H1 (cell line): ENCODE results near the gene INPP5B. TPM values are rescaled to one million over a fixed set of nuclear protein-coding genes. Genes with fewer than 3 reads are reported as not detected.

Source experiments
- CTCF ChIA-PET: fragments of 300-600 bp; sonication (Branson Sonifier 250); formaldehyde crosslinking; loops from one replicate; lab custom pipeline; 2021; ENCODE audit not compliant: partially characterized antibody; lab: Charles Lee
- POLR2A ChIA-PET: fragments of 300-600 bp; sonication (Branson Sonifier 250); formaldehyde crosslinking; loops from one replicate; lab custom pipeline; 2021; ENCODE audit warnings: inconsistent platforms; ENCODE audit not compliant: partially characterized antibody; lab: Charles Lee
- DNase-seq, 2 experiments: peaks; one replicate each; pipeline versions ENCODE4 v3.0.0 to v3.0.0-alpha.2; 2010 to 2022; ENCODE audit warnings: low spot score in 2 of 2, low read depth in 1 of 2, mixed read lengths in 1 of 2
- FAIRE-seq: peaks from 2 replicates; lab custom pipeline; 2011; peaks lifted over from hg19 to GRCh38; lab: Jason Lieb, UNC
- H2AFZ ChIP-seq: 2 replicates; pipeline ENCODE4 v1.8.1; 2012; ENCODE audit warnings: low read length, inconsistent platforms
- H2AK5ac ChIP-seq: 2 replicates; pipeline ENCODE4 v1.6.1; 2013; ENCODE audit warnings: low read depth, low read length
- H2BK120ac ChIP-seq: replicated peaks from 2 replicates; pipeline ENCODE3; 2013; ENCODE audit warnings: low read depth, low read length, inconsistent platforms
- H2BK12ac ChIP-seq: 2 replicates; pipeline ENCODE4 v1.6.1; 2013; ENCODE audit warnings: low read depth, low read length
- H2BK15ac ChIP-seq: 2 replicates; pipeline ENCODE4 v1.6.1; 2013; ENCODE audit warnings: low read length
- H2BK20ac ChIP-seq: 2 replicates; pipeline ENCODE4 v1.6.1; 2013; ENCODE audit warnings: low read length
- H2BK5ac ChIP-seq: 2 replicates; pipeline ENCODE4 v1.6.1; 2013; ENCODE audit warnings: low read depth, low read length
- H3K14ac ChIP-seq: 2 replicates; pipeline ENCODE4 v1.6.1; 2013; ENCODE audit warnings: inconsistent platforms; ENCODE audit not compliant: insufficient read length
- H3K18ac ChIP-seq: 2 replicates; pipeline ENCODE4 v1.6.1; 2013; ENCODE audit warnings: low read length; ENCODE audit errors: extremely low read depth
- H3K23ac ChIP-seq: 2 replicates; pipeline ENCODE4 v1.6.1; 2013; ENCODE audit warnings: inconsistent platforms; ENCODE audit not compliant: insufficient read length
- H3K23me2 ChIP-seq: 2 replicates; pipeline ENCODE4 v1.6.1; 2013; ENCODE audit warnings: low read depth, low read length
- H3K27ac ChIP-seq: 2 replicates; pipeline ENCODE4 v1.6.1; 2011; ENCODE audit warnings: low read depth, low read length, inconsistent platforms
- H3K27me3 ChIP-seq, 4 experiments: replicated peaks in 1 of 4; 1 replicate in 1 of 4; 2 replicates in 3 of 4; pipeline versions ENCODE4 v1.6.1 to v1.8.1; 2011 to 2013; ENCODE audit warnings: low read length in 3 of 4, mild to moderate bottlenecking in 3 of 4, inconsistent platforms in 2 of 4, mixed read lengths in 2 of 4, moderate library complexity in 1 of 4; ENCODE audit not compliant: control insufficient read depth in 3 of 4, insufficient read depth in 3 of 4; ENCODE audit errors: extremely low read depth in 1 of 4
- H3K36me3 ChIP-seq, 4 experiments: 2 replicates each; pipeline versions ENCODE4 v1.6.1 to v1.8.1; 2011 to 2013; ENCODE audit warnings: mild to moderate bottlenecking in 4 of 4, low read length in 3 of 4, moderate library complexity in 2 of 4, control low read depth in 1 of 4, inconsistent platforms in 1 of 4; ENCODE audit not compliant: insufficient read depth in 4 of 4, control insufficient read depth in 2 of 4
- H3K4ac ChIP-seq: replicated peaks from 2 replicates; pipeline ENCODE3; 2013; ENCODE audit warnings: low read length, low read depth, mixed read lengths, inconsistent platforms; ENCODE audit not compliant: insufficient read length
- H3K4me1 ChIP-seq, 4 experiments: replicated peaks in 1 of 4; 1 replicate in 1 of 4; 2 replicates in 3 of 4; pipeline versions ENCODE4 v1.6.1 to v1.8.1; 2011 to 2013; ENCODE audit warnings: low read length in 3 of 4, inconsistent platforms in 2 of 4, mixed read lengths in 1 of 4; ENCODE audit not compliant: insufficient read depth in 4 of 4, control insufficient read depth in 3 of 4
- H3K4me2 ChIP-seq, 2 experiments: 2 replicates each; pipeline versions ENCODE4 v1.6.1 to v1.8.1; 2011 to 2013; ENCODE audit warnings: low read depth in 2 of 2, low read length in 2 of 2, control low read depth in 1 of 2, inconsistent platforms in 1 of 2, mild to moderate bottlenecking in 1 of 2; ENCODE audit not compliant: insufficient read depth in 1 of 2
- H3K4me3 ChIP-seq, 4 experiments: fragments of 200-600, 300-600 bp in 1 of 4; sonication (generic), shearing (Covaris generic), sonication (Bioruptor Twin) in 1 of 4; 2 replicates each; pipeline versions ENCODE4 v1.5.1 to v1.8.1; 2011 to 2016; ENCODE audit warnings: low read length in 4 of 4, low read depth in 3 of 4, control low read depth in 2 of 4, inconsistent platforms in 2 of 4, mild to moderate bottlenecking in 2 of 4, mixed read lengths in 1 of 4, moderate library complexity in 1 of 4; ENCODE audit not compliant: insufficient read depth in 2 of 4; ENCODE audit errors: extremely low read depth in 1 of 4
- H3K56ac ChIP-seq: replicated peaks from 2 replicates; pipeline ENCODE3; 2013; ENCODE audit warnings: low read depth, mild to moderate bottlenecking, mixed read lengths, low read length, inconsistent platforms; ENCODE audit not compliant: insufficient read length
- H3K79me1 ChIP-seq: 2 replicates; pipeline ENCODE4 v1.6.1; 2013; ENCODE audit warnings: low read depth, low read length, control low read depth
- H3K79me2 ChIP-seq, 2 experiments: 2 replicates each; pipeline versions ENCODE4 v1.6.1 to v1.8.1; 2012 to 2013; ENCODE audit warnings: low read length in 2 of 2, mild to moderate bottlenecking in 2 of 2, inconsistent platforms in 1 of 2; ENCODE audit not compliant: insufficient read depth in 2 of 2, control insufficient read depth in 1 of 2
- H3K9ac ChIP-seq, 4 experiments: replicated peaks in 1 of 4; 1 replicate in 1 of 4; 2 replicates in 3 of 4; pipeline versions ENCODE4 v1.6.1 to v1.8.1; 2011 to 2013; ENCODE audit warnings: low read depth in 3 of 4, low read length in 3 of 4, control low read depth in 2 of 4, mild to moderate bottlenecking in 2 of 4, moderate library complexity in 2 of 4, inconsistent platforms in 1 of 4; ENCODE audit errors: extremely low read depth in 1 of 4
- H3K9me3 ChIP-seq, 2 experiments: 2 replicates each; pipeline versions ENCODE4 v1.6.1 to v1.8.1; 2012 to 2013; ENCODE audit warnings: mild to moderate bottlenecking in 2 of 2, moderate library complexity in 2 of 2, control low read depth in 1 of 2, inconsistent platforms in 1 of 2, low read depth in 1 of 2, low read length in 1 of 2, mixed read lengths in 1 of 2; ENCODE audit not compliant: insufficient read depth in 2 of 2
- H4K20me1 ChIP-seq, 2 experiments: replicated peaks in 1 of 2; 2 replicates each; pipeline versions ENCODE3 to v1.8.1; 2011 to 2013; ENCODE audit warnings: inconsistent platforms in 2 of 2, low read length in 2 of 2, mild to moderate bottlenecking in 1 of 2; ENCODE audit not compliant: insufficient read depth in 2 of 2, control insufficient read depth in 1 of 2
- H4K5ac ChIP-seq: 2 replicates; pipeline ENCODE4 v1.6.1; 2013; ENCODE audit warnings: low read length, low read depth, mixed read lengths, inconsistent platforms; ENCODE audit not compliant: insufficient read length
- H4K8ac ChIP-seq: 2 replicates; pipeline ENCODE4 v1.8.0; 2013; ENCODE audit warnings: mild to moderate bottlenecking, moderate library complexity, low read length, inconsistent platforms; ENCODE audit not compliant: insufficient read depth; ENCODE audit errors: extremely low read depth
- H4K91ac ChIP-seq: replicated peaks from 2 replicates; pipeline ENCODE3; 2013; ENCODE audit warnings: low read length, mixed read lengths, inconsistent platforms; ENCODE audit not compliant: insufficient read length
- ASH2L ChIP-seq: fragments of 200-600, 300-600 bp; sonication (generic); IDR thresholded peaks from one replicate; pipeline ENCODE4 v1.7.1; 2017; ENCODE audit warnings: low read length
- WGBS, 2 experiments: shearing (Covaris generic) in 1 of 2; methylation state at CpG; one replicate each; pipeline versions ENCODE4 v1.1.6 to v1.1.7; 2013 to 2015; ENCODE audit warnings: low lambda C conversion rate in 2 of 2, mixed read lengths in 2 of 2, inconsistent platforms in 1 of 2, low coverage in 1 of 2, missing lambda C conversion rate in 1 of 2; ENCODE audit not compliant: insufficient replicate concordance in 2 of 2, insufficient coverage in 1 of 2, insufficient read length in 1 of 2; ENCODE audit errors: extremely low coverage in 1 of 2, missing lambda C conversion rate in 1 of 2; 5-methylcytosine and 5-hydroxymethylcytosine counted together
- polyA plus RNA-seq, 7 experiments: library from polyadenylated mRNA; depleted of rRNA in 3 of 7; stranded (reverse) in 5 of 7; unstranded in 2 of 7; fragments of >200 nt in 5 of 7; fragments of 200-250 nt in 2 of 7; gene quantifications; 1 replicate in 5 of 7; 2 replicates in 1 of 7; 4 replicates in 1 of 7; pipeline versions ENCODE4 v1.2.1 to v1.2.3, GENCODE V29; 2011 to 2013; ENCODE audit warnings: missing spikeins in 2 of 7, mixed read lengths in 2 of 7
- total RNA-seq: library from RNA; stranded (reverse); fragmentation: NEBNext Ultra II Directional; extraction: Animal tissue kit (Norgen Biotek cat#: 25700); gene quantifications from 2 replicates; pipeline ENCODE4 v1.2.1, GENCODE V29; 2021
- TF ChIP-seq, protein P1 (sequence below): IDR thresholded peaks from 2 replicates; pipeline ENCODE4 v1.6.1; 2012; ENCODE audit warnings: inconsistent platforms

Gene INPP5B
- total and polyA plus RNA-seq, 2 of the 8 experiments (the other 6 are each of a cell fraction or from before 2014, with no cell fraction given), result 14.0 to 23.7 TPM

GRCh38 chr1:37949524-37950152 is 2.8 kb upstream of the INPP5B start:
- DNase-seq, result no peak
- Histone ChIP-seq H2AK5ac (no peak overlapping the region), H3K4me3 (no peak overlapping the region), H4K20me1 (no peaks in the 10 kb centered on the region), H2BK120ac (no peak overlapping the region), H2BK20ac (no peak overlapping the region), H2BK5ac (peak overlapping the region; percentile 44; the same call in 1 of the 2 replicates), H3K9me3 (no peaks in the 10 kb centered on the region), H3K27ac (no peak overlapping the region)
- 91% methylated on average over 6 of the region's 6 CpGs; no CpG with 5 or more reads in 1 of the 2 experiments for WGBS, 2 experiments
- TF ChIP-seq, protein P1, sequence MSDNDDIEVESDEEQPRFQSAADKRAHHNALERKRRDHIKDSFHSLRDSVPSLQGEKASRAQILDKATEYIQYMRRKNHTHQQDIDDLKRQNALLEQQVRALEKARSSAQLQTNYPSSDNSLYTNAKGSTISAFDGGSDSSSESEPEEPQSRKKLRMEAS, result no peak
- TF ChIP-seq ASH2L, result no peak
- TF ChIP-seq, all 59 proteins: peak for 0
- Histone ChIP-seq H4K91ac (peak overlapping the region; percentile 45), H3K79me1 (no peaks in the 10 kb centered on the region), H3K4me2 (no peak overlapping the region), H3K36me3 (no peaks in the 10 kb centered on the region), H2BK15ac (peak overlapping the region; percentile 37; the same call in 1 of the 2 replicates), H3K9ac (no peak overlapping the region), H2BK12ac (no peak overlapping the region), H3K23ac (no peak overlapping the region), H4K8ac (no peak overlapping the region), H2AFZ (no peak overlapping the region), H4K5ac (no peak overlapping the region), H3K27me3 (no peaks in the 10 kb centered on the region), H3K23me2 (peaks cover 3% of the 10 kb centered on the region; the same call in 1 of the 2 replicates), H3K79me2 (no peaks in the 10 kb centered on the region), H3K4me1 (peaks cover 0 to 4% (median 1%) of the 10 kb centered on the region in 4 experiments; a peak in 5 of 7 replicates), H3K18ac (no peak overlapping the region), H3K56ac (no peak overlapping the region), H3K4ac (peak overlapping the region; percentile 79), H3K14ac (no peak overlapping the region)
- ChIA-PET POLR2A (interaction anchor here (0.8 to 4.8 kb wide), 8 partner anchors 8 to 142 kb away, joined by 3 to 19 read pairs (median 4); partner anchors contain the start of genes C1orf122, MTF1 and YRDC), CTCF (interaction anchor here (0.6 to 6.0 kb wide), 13 partner anchors 8 to 572 kb away, joined by 3 to 47 read pairs (median 3); partner anchors contain the start of gene MTF1)
- FAIRE-seq, result no peak
